Activated CD4-positive, alpha-beta T cell treated with anti-CD3 and anti-CD28 coated beads, Interleukin-2, amount 50 U/mL, for 1 hour (primary cell): Measurements from ENCODE around the gene CS.
"Not testable (repeated sequence)": the region's sequence is repeated elsewhere in the genome, so short reads cannot be mapped to it uniquely, and the experiment has no call there.

Experiments used
- DNase-seq: peaks from one replicate; pipeline ENCODE4 v3.0.0-alpha.2; 2020

Gene CS

GRCh38 chr12:56317675-56318074 is 17.5 kb upstream of the CS start:
- DNase-seq: no peak

- DNase-seq: peak; percentile 92
Observed at GRCh38 chr12:56315622-56316473, 15.7 kb upstream of the CS start, which contains the start of gene CNPY2. Gene CNPY2, minus strand, starts transcription at chr12:56315988. Its CDS starts 771 bp downstream, at chr12:56315217.

GRCh38 chr12:56315249-56315621 is 15.1 kb upstream of the CS start:
- no peak for DNase-seq

- DNase-seq: no peak
Observed at GRCh38 chr12:56311003-56311402, 10.9 kb upstream of the CS start.

DNA sequence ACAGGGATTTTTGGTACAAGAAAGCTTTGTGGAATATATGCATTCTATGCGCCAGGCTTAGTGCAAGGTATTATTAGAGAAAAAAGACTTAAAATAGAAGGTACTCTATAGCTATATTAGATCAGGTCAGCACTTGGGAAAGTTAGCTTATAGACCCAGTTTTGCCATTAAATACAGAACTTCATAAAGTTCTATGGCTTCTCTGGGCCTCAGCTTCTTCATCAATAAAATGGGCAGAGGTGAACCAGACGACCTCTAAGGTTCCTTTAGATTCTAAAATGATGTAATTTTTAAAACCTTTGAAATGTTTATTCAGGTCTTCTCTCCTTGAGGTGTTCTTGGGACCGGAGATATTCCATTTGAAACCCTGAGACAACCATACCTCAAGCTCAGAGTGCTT is 8.6 kb upstream of the CS start:
- no peak for DNase-seq

GRCh38 chr12:56307221-56307965 is 7.3 kb upstream of the CS start:
- no peak for DNase-seq

- no peak for DNase-seq
Observed at GRCh38 chr12:56304872-56305590, 4.9 kb upstream of the CS start.

DNA sequence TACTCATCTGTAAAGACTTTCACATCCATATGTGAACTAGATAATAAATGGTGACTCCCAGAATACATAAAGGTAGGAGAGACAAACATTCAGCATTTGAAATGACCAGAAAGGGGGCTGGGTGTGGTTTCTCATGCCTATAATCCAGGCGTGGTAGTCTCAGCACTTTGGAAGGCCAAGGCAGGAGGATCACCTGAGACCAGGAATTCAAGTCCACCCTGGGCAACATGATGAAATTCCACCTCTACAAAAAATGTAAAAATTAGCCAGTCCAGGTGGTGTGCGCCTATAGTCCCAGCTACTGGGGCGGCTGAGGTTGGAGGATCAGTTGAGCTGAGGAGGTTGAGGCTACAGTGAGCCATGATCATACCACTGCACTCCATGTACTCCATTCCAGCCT is 4.1 kb upstream of the CS start:
- DNase-seq: no peak

DNA sequence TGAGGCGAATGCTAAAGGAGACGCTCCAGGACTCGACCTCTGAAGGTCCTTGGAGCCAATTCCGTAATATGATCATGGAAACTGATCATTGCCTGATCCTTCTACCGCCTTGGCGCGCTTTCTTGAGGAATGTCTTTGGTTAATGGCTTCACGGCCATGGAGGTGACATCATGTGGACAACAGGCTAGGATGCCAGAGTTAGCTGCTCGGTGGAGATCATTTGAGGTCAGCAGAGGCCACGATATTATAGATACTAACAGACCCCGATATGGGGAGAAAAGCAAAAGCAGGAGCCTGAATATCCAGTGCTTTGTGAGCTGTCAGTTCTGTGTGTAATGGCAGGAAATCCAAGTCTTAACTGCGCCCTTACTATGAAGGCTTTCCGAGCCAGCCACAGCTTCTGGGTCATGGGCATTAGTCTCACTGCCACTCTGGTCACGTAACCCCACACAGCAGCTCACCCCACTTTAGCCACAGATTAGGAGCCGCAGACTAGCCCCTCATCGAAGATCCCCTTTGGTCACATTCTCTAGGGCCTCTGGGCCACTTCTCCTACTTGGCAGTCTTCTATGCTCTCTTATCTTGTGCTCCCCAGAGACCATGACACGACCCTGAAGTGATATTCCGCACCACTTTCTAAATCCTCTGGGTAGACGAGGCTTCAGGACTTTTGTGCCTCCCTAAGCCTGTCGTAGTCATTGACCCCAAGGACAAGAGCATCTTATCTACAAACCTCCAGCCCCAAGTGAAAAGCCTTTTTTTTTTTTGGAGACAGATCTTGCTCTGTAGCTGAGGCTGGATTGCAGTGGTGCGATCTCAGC is 724 bp upstream of the CS start:
- DNase-seq: no peak

DNA sequence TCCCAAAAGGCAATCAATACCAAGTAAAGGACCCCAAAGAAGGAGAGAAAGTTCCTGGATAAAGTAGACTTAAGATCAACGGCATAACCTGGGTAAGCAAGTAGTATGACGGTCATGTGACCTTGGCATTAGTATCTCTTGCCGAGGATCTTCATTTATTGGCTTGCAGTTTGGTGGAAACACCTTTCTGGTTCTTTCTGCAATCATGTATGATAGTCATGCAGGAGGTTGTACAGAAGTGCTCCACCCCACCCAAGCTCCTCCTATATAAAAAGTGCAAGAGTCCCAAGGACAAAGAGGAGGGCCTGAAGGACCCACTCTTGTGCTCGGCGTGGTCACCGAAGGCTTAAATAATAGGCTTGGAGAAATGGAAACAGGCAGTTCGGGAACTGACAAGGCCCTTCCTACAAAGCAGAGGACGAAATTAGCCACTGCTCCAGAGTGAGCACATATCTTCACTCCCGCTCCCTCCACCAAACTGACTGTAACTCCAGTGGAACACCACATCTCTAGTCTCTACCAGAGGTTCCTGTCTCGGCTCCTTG is 750 bp downstream of the CS start:
- peak; percentile 14 for DNase-seq

DNA sequence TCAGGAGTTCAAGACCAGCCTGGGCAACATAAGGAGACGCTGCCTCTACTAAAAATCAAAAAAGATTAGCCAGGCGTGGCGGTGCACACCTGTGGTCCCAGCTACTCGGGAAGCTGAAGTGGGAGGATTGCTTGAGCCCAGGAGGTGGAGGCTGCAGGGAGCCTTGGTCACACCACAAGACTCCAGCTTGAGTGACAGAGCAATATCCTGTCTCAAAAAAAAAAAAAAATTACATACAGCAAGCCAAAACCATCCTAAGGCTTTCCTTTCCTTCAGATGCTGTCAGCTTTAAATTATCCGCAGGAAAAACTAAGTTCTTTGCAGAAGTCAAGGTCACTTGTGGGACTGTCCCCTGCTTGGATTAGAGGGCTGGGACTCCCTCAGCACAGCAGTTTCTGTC is 1.3 kb downstream of the CS start:
- no peak for DNase-seq

DNA sequence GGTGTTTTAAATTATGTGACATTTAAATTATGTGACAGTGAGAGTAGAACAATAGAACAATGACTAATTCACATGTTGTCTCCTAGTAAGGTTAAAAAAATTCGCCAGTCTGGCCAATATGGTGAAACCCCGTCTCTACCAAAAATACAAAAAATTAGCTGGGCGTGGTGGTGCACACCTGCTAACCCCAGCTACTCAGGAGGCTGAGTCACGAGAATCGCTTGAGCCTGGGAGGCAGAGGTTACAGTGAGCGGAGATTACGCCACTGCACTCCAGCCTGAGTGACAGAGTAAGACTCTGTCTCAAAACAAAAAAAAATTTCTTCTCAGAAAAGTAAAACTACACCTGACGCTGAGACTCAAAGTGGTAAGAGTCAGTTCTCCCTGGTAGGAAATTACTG is 2.7 kb downstream of the CS start:
- no peak for DNase-seq

DNA sequence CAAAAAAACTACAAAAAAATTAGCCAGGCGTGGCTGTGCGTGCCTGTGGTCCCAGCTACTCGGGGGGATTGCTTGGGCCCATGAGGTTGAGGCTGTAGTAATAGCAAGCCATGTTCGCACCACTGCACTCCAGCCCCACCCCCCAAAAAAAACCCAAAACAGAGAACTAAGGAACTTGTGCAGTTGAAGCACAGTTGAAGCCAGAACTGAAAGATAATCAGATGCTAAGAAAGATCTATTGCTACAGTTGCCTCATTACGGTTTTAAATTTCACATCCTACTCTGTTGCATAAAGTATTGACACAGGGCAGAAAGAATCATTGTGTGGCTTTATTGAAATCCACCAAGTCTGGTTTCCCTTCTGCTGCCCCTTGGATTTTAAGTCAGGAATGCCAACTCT is 3.8 kb downstream of the CS start:
- no peak for DNase-seq

DNA sequence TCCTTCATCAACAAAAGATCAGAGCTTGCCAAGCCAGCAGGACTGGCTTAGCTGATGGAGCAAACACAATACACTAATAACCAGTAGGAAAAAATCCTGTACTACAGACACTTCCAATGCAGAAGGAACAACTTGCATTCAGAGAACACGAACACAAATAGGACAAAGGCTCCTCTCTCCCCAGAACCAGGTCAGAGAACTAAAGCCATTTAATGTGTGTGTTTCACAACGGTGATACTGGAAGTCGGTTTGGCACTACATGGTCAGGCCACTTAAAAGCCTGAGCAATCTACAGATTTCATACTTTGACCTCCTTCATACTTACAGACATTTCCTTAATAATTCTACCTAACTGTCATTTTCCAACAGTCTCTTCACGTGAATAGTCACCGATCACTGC is 6.3 kb downstream of the CS start:
- DNase-seq: no peak

- DNase-seq: no peak
Observed at GRCh38 chr12:56288705-56289387, 11.3 kb downstream of the CS start.

DNA sequence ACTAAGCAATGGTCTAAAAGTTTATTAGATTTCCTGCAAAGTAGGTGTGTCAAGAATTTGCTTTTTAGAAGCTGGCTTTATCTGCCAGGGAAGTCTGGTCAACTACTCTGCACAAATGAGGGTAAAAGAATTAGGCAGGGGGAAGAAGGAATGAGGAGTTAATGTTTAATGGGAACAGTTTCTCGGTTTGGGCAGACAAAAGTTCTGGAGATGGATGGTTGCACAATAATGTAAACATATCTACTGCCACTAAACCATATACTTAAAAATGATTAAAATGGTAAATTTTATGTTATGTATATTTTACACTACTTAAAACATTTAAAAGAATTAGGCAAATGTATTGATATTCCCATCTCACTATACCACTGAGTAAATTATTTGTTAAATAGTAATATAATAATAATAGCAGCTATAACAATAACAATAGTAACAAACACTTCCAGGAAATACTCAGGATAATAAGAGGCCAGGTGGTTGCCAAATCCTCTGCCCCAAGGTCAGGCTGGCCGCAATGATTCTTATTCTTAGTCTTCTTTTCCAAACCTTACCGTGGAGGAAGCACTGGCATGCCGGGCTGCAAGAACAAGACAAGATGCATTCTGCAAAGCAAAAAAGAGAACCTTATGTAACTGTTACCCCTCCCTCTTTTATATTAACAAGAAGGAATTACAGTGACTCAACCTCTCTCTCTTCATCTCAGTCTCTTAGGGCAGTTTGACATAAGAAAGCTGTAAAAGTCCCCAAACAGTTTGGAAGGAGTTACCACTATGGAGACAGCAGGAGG is 13.9 kb downstream of the CS start:
- DNase-seq: no peak

- not testable (repeated sequence) for DNase-seq
Observed at GRCh38 chr12:56284263-56284662, 15.9 kb downstream of the CS start.

DNA sequence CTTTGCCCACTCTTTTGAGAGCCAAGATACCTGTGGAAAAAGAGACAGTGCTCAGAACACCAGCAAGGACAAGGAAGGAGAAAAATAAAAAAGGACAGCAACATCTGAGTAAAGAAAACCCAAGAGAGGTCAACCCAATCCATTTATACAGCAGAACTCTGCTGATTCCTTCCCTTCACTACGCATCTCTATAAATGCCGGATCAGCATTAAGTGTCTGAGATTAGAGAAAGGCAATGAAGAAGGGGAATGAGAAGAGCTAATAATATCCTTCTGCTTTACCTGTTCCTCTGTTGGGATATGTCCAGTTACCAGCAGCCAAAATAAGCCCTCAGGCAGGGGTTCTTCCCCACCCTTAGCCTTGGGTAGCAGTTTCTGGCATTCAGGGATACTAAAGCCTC is 17.6 kb downstream of the CS start:
- DNase-seq: no peak

GRCh38 chr12:56282030-56282429 is 18.1 kb downstream of the CS start:
- no peak for DNase-seq

- DNase-seq: no peak
Observed at GRCh38 chr12:56280849-56281248, 19.3 kb downstream of the CS start.

- no peak for DNase-seq
Observed at GRCh38 chr12:56278905-56279304, 21.2 kb downstream of the CS start.
